ENCODE results near the gene FNIP2.

- TF ChIP-seq CTCF (IDR thresholded peaks at IDR 0.05; ENCODE audit: insufficient read depth, low read depth, low read length) = no peak
- TF ChIP-seq EZH2 (IDR thresholded peaks at IDR 0.05; ENCODE audit: insufficient read depth, low read length) = no peak
These were observed 2.3 kb upstream of the FNIP2 start for GRCh38 chr4:158766434-158767044.
